Upper lobe of left lung (tissue), 4 donors: ENCODE measurements around the gene WNK1.

Experiments used
- EP300 ChIP-seq, 4 donors: sonication (generic); formaldehyde crosslinking; IDR thresholded peaks; one replicate each; pipeline ENCODE4 v1.5.1; 2017; ENCODE audit warnings: antibody characterized with exemption in 4 of 4, control low read depth in 2 of 4
- POLR2A ChIP-seq, 4 donors: fragments of 450-650 bp; IDR thresholded peaks; one replicate each; pipeline ENCODE4 v1.5.1; 2016 to 2017; ENCODE audit warnings: antibody characterized with exemption in 4 of 4, mild to moderate bottlenecking in 2 of 4
- POLR2AphosphoS5 ChIP-seq, 2 donors: sonication (generic); formaldehyde crosslinking; IDR thresholded peaks; one replicate each; pipeline ENCODE4 v1.5.1; 2017; ENCODE audit warnings: antibody characterized with exemption in 2 of 2
- TF ChIP-seq, protein P1 (sequence below), 6 experiments: fragments of 450-650 bp in 4 of 6; fragments of 200-600 bp in 2 of 6; sonication (generic) in 2 of 6; IDR thresholded peaks; one replicate each; pipeline ENCODE4 v1.5.1; 2016 to 2019; ENCODE audit warnings: antibody characterized with exemption in 6 of 6

DNA sequence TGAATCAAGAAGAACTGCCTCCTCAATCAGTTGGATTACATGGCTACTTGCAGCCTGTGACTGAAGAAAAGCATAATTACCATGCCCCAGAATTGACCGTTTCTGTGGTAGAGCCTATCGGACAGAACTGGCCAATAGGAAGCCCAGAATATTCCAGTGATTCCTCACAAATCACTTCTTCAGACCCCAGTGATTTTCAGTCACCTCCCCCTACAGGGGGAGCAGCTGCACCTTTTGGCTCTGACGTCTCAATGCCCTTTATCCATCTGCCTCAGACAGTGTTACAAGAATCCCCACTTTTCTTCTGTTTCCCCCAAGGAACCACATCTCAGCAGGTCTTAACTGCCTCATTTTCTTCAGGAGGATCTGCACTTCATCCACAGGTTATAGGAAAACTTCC is 116.3 kb downstream of the WNK1 start:
- TF ChIP-seq EP300 (IDR thresholded peaks at IDR 0.05) (no peak), POLR2A (IDR thresholded peaks at IDR 0.05) (no peak), POLR2AphosphoS5 (IDR thresholded peaks at IDR 0.05) (no peak)
- TF ChIP-seq, protein P1, sequence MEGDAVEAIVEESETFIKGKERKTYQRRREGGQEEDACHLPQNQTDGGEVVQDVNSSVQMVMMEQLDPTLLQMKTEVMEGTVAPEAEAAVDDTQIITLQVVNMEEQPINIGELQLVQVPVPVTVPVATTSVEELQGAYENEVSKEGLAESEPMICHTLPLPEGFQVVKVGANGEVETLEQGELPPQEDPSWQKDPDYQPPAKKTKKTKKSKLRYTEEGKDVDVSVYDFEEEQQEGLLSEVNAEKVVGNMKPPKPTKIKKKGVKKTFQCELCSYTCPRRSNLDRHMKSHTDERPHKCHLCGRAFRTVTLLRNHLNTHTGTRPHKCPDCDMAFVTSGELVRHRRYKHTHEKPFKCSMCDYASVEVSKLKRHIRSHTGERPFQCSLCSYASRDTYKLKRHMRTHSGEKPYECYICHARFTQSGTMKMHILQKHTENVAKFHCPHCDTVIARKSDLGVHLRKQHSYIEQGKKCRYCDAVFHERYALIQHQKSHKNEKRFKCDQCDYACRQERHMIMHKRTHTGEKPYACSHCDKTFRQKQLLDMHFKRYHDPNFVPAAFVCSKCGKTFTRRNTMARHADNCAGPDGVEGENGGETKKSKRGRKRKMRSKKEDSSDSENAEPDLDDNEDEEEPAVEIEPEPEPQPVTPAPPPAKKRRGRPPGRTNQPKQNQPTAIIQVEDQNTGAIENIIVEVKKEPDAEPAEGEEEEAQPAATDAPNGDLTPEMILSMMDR (IDR thresholded peaks at IDR 0.05), result no peak
